GM11168 (cell line): ENCODE measurements around the gene FGD5.
"Not testable (repeated sequence)": the region's sequence is repeated elsewhere in the genome, so short reads cannot be mapped to it uniquely, and the experiment has no call there.

Experiments
- in situ Hi-C: fragments of 300-500 bp; cut with MboI; formaldehyde crosslinking; loops from one replicate; pipeline ENCODE4 v1.12.0; 2022; ENCODE audit warnings: low sequenced_read_pairs; ENCODE audit not compliant: unreplicated experiment

FGD5 gene

DNA sequence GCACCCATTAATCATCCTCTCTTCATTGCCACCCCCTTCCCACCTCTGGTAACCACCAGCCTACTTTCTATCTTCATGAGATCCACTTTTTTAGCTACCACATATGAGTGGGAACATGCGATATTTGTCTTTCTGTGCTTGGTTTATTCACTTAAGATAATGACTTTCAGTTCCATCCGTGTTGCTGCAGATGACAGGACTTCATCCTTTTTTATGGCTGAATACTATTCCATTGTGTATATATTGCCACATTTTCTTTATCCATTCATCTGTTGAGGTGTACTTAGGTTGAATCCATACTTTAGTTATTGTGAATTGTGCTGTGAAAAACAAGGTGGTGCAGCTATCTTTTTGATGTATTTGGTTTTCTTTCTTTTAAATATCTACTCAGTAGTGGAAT is 75.3 kb downstream of the FGD5 start:
- in situ Hi-C loops, result no loop called here

- in situ Hi-C loops, result no loop called here
These were observed 78.5 kb downstream of the FGD5 start for GRCh38 chr3:14897266-14897665.

DNA sequence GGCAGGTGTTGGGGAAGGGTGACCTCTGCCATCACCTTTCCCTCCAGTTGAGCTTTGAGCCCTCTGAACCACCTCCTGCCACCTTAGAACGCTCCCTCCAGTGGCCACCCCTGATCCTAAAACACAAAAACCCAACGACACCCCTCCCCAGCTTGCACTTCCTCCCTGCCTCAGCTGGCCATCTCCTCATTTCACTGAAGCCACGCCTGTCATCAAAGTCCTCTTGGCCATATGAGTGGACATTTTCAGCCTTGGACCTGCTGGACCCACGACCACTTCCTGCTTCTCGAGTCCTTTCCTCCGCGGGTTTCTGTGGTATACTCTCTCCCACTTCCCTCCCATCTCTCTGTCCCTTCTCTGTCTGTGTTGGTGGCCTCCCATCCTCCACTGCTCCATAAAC is 80.2 kb downstream of the FGD5 start:
- in situ Hi-C loops, result no loop called here

GRCh38 chr3:14899993-14900618 is 81.3 kb downstream of the FGD5 start:
- in situ Hi-C loops, result no loop called here

- in situ Hi-C loops, result no loop called here
These were observed 82.4 kb downstream of the FGD5 start for GRCh38 chr3:14900881-14901873.

DNA sequence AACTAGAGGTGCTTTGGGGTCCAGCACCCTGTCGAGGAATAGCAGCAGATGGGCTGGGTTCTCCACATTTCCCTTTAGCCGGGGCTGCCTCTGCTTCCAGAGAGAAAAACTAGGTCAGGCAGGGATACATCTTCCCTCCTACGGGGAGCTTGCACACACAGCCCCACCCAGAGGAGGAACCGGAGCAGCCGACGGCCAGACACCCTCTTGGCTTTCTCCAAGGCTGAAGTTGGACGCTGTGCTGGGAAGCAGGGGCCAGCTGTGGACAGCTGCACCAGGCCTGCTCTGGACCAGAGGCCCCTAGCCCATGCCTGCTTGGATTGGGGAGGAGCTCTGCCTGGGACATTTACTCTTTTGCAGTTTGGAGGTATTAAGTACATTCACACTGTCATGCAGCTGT is 84.0 kb downstream of the FGD5 start:
- in situ Hi-C loops, result no loop called here

DNA sequence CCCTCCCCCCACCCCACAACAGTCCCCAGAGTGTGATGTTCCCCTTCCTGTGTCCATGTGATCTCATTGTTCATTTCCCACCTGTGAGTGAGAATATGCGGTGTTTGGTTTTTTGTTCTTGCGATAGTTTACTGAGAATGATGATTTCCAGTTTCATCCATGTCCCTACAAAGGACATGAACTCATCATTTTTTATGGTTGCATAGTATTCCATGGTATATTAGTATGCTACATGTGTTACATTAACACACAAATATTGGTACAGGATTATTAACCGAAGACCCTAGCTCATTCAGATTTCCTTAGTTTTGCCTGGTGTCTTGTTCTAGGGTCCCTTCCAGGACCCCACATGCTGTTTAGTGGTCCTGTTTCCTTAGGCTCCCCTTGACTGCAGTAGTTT is 84.7 kb downstream of the FGD5 start:
- in situ Hi-C loops, result not testable (repeated sequence)

GRCh38 chr3:14905055-14905657 is 86.4 kb downstream of the FGD5 start:
- in situ Hi-C loops, result no loop called here

- in situ Hi-C loops, result no loop called here
These were observed 87.7 kb downstream of the FGD5 start for GRCh38 chr3:14906355-14906971.

DNA sequence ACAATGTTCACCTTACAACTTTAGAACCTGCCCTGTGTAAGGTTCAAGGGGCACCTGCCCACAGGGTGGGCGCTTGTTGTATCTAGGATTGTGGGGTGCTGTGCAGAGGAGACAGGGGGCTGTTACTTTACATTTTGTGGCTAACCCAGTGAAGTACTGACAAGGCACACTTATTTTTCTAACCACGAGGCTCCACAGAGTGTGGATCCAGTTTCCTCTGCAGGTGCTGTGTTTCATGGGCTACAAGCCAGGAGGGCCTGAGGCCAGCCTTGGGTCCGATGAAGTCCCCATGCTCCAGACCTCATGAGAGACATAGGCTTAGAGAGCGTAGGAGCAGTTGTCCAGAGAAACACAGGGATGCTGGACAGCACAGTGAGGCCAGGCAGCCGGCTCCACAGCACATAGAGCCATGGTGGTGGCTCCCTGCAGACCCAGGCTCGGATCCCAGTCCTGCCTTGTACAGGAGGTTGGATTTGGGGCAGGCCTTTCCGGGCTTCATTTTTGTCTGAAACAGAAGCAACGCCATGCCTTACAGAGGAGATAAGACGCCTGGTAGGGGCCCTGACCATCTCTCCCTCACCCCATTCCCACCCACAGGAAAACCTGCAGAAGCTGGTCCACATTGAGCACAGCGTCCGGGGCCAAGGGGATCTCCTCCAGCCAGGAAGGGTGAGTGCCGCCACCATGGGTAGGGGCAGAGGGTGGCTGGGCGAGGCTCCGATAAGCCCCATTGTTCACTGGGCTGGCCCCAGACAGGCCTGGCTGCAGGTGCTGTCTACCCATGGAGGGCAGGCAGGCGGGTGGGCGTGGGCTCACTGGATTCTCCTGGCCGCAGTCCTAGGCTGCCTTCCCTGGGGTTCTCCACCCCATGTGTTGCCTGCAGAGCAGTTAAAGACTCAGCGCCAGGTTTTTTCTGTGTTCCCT is 88.5 kb downstream of the FGD5 start:
- in situ Hi-C loops, result no loop called here

GRCh38 chr3:14909250-14909649 is 90.5 kb downstream of the FGD5 start:
- in situ Hi-C loops, result no loop called here

DNA sequence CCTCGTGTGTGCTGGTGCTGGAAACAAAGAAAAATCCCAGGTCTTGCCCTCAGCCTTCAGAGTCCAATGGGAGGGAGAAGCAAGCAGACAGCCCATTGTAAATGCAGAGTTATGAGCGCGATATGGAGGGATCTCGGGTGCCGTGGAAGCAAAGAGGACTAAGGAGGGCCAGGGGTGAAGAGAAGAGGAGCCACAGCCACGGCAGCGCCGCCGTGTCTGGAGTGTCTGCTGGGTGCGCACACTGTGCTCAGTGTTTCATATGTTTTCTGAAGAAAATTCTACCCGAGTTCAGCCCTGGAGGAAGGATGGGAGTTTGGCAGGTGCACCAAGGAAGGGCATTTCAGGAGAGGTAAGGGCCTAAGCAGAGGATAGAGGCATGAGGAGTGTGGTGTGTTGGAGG is 92.9 kb downstream of the FGD5 start:
- in situ Hi-C loops, result no loop called here

DNA sequence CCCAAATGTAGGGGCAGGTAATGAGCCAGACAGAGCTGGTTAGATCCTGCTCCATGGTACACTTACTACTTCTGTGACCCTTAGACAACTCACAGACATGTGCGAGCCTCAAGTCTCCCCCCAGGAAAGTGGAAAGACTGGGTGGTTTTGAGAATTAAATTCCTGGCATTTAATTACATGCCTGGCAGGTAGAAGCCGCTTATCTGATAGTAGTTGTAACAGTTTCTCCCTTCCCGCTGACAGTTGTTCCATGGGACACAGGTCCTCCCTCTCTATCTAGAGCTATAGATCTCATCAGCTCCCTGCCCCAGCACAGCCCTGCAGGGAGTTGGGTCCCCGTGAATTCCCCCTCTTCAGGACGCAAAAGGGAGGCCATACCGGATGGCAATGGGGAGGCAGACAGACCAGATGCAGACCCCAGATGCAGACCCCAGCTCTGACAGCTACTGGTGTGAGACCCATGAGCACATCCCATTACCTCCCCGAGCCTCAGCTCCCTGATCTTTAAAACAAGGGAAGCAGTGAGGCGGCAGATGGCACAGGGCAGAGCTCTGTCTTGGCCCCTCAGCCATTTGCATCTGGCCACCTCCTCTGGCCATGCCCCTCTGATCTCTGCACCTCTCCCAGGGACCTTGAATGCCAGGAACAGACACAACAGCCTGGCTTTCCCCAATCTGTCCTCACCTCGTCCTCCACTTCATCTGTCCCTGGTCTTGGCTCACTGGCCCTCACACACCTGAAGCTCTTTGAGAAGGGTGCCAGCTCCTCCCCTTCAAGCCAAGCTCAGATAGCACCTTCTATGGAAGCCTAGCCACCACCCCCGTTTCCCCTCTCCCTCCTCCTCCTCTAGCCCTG is 94.5 kb downstream of the FGD5 start:
- in situ Hi-C loops, result no loop called here

GRCh38 chr3:14913926-14914778 is 95.4 kb downstream of the FGD5 start:
- in situ Hi-C loops, result no loop called here

- in situ Hi-C loops, result loop anchor here (5.0 kb wide), 1 partner anchor 277 kb away; no protein-coding TSS in a partner anchor
These were observed 96.0 kb downstream of the FGD5 start for GRCh38 chr3:14914779-14915117.

DNA sequence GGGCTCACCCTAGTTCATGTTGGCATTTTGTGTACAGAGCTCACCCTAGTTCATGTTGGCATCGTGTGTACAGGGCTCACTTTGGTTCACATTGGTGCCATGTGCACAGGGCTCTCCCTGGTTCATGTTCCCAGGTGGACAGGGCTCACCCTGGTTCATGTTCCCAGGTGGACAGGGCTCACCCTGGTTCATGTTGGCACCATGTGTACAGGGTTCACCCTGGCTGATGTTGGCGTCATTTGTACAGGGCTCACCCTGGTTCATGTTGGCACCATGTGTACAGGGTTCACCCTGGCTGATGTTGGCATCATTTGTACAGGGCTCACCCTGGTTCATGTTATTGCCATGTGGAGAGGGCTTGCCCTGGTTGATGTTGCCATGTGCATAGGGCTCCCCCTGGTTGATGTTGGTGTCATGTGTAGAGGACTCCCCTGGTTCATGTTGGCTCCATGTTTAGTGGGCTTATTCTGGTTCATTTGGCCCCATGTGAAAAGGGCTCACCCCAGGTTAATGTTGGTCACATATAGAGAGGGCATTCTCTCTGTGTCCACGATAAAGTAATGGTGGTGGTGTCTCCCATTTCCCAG is 97.0 kb downstream of the FGD5 start:
- in situ Hi-C loops, result loop anchor here (5.0 kb wide), 1 partner anchor 278 kb away; no protein-coding TSS in a partner anchor

- in situ Hi-C loops, result loop anchor here (5.0 kb wide), 1 partner anchor 281 kb away; no protein-coding TSS in a partner anchor
These were observed 99.6 kb downstream of the FGD5 start for GRCh38 chr3:14918356-14918860.
